Measurements from ENCODE around the gene FTL. TPM values are rescaled to one million over a fixed set of nuclear protein-coding genes. Genes with fewer than 3 reads are reported as not detected.
A peak's percentile ranks its signal among the peaks of the same experiment; 100 is the strongest.

The FTL gene
- total and polyA plus RNA-seq, 2 donors (not counting 3 experiments of a cell fraction or from before 2014, with no cell fraction given), result 1,937 to 2,748 TPM

DNA sequence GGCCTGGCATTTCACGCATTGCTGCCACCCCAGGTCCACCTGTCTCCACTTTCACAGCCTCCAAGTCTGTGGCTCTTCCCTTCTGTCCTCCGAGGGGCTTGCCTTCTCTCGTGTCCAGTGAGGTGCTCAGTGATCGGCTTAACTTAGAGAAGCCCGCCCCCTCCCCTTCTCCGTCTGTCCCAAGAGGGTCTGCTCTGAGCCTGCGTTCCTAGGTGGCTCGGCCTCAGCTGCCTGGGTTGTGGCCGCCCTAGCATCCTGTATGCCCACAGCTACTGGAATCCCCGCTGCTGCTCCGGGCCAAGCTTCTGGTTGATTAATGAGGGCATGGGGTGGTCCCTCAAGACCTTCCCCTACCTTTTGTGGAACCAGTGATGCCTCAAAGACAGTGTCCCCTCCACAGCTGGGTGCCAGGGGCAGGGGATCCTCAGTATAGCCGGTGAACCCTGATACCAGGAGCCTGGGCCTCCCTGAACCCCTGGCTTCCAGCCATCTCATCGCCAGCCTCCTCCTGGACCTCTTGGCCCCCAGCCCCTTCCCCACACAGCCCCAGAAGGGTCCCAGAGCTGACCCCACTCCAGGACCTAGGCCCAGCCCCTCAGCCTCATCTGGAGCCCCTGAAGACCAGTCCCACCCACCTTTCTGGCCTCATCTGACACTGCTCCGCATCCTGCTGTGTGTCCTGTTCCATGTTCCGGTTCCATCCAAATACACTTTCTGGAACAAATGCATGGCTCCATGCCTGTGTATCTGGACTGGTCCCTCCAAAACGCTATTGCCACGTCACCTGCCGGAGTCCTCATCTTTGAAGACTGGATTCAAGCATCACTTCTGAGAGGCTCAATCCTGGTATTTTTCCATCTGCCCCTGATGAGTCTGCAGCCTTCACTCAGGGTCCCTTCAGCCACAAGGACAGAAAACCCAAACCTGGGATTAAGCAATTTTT, 42.3 kb upstream of the FTL start:
- H3K27ac ChIP-seq (ENCODE audit: insufficient read depth, low read depth, low read length), result no peak overlapping the region
- no peak for FAIRE-seq
- H3K9me1 ChIP-seq (replicated peaks; ENCODE audit: control insufficient read depth, extremely low read depth, insufficient read depth, low read length), result no peaks in the 10 kb centered on the region
- no peaks in the 10 kb centered on the region for H3K9me3 ChIP-seq (replicated peaks; ENCODE audit: control insufficient read depth, insufficient read depth, low read length)
- H3K4me1 ChIP-seq (ENCODE audit: control insufficient read depth, extremely low read depth, insufficient read depth, low read length), result peaks cover 2% of the 10 kb centered on the region
- BruUV-seq (replicated peaks), result TSS peak; percentile 85
- H4K20me1 ChIP-seq (replicated peaks; ENCODE audit: control insufficient read depth, extremely low read depth, insufficient read depth, low read length), result no peaks in the 10 kb centered on the region
- intact Hi-C loops (cut with micrococcal nuclease), result no loop called here
- H3K4me2 ChIP-seq (ENCODE audit: insufficient read depth, low read length), result no peak overlapping the region
- no peaks in the 10 kb centered on the region for H3K27me3 ChIP-seq (ENCODE audit: control insufficient read depth in 2 of 2, insufficient read depth in 2 of 2, low read length in 2 of 2)
- no peak overlapping the region for H3K9ac ChIP-seq (replicated peaks; ENCODE audit: extremely low read depth, insufficient read depth, low read length)
- no peak overlapping the region for H2AFZ ChIP-seq (ENCODE audit: low read depth, low read length)
- no peaks in the 10 kb centered on the region for H3K79me2 ChIP-seq (ENCODE audit: control insufficient read depth, insufficient read depth, low read length)
- CTCF ChIA-PET, result no interaction called here
- peaks cover 2 to 31% of the 10 kb centered on the region in 2 experiments for H3K36me3 ChIP-seq (ENCODE audit: control insufficient read depth in 2 of 2, extremely low read depth in 1 of 2, insufficient read depth in 2 of 2, low read length in 2 of 2)
- no peak for TF ChIP-seq POLR2A (IDR thresholded peaks at IDR 0.05; ENCODE audit: low read depth, low read length)
- no peak for TF ChIP-seq POLR2AphosphoS5 (IDR thresholded peaks at IDR 0.05; ENCODE audit: insufficient read depth, low read depth, low read length)
- TF ChIP-seq, protein P1, sequence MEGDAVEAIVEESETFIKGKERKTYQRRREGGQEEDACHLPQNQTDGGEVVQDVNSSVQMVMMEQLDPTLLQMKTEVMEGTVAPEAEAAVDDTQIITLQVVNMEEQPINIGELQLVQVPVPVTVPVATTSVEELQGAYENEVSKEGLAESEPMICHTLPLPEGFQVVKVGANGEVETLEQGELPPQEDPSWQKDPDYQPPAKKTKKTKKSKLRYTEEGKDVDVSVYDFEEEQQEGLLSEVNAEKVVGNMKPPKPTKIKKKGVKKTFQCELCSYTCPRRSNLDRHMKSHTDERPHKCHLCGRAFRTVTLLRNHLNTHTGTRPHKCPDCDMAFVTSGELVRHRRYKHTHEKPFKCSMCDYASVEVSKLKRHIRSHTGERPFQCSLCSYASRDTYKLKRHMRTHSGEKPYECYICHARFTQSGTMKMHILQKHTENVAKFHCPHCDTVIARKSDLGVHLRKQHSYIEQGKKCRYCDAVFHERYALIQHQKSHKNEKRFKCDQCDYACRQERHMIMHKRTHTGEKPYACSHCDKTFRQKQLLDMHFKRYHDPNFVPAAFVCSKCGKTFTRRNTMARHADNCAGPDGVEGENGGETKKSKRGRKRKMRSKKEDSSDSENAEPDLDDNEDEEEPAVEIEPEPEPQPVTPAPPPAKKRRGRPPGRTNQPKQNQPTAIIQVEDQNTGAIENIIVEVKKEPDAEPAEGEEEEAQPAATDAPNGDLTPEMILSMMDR (IDR thresholded peaks at IDR 0.05; ENCODE audit: extremely low read depth in 1 of 2, insufficient read depth in 1 of 2, low read depth in 1 of 2, low read length in 2 of 2), result no peak
- no peak for TF ChIP-seq EZH2 (IDR thresholded peaks at IDR 0.05; ENCODE audit: borderline replicate concordance, low read depth, low read length, severe bottlenecking)
- no peak for TF ChIP-seq FOS (IDR thresholded peaks at IDR 0.05; ENCODE audit: borderline replicate concordance, insufficient read depth, low read length)
- no peak for TF ChIP-seq GATA2 (IDR thresholded peaks at IDR 0.05; ENCODE audit: insufficient read depth, insufficient read length, low read depth, low read length)
- TF ChIP-seq MYC (IDR thresholded peaks at IDR 0.05; ENCODE audit: low read depth, low read length), result no peak
- TF ChIP-seq, protein P2, sequence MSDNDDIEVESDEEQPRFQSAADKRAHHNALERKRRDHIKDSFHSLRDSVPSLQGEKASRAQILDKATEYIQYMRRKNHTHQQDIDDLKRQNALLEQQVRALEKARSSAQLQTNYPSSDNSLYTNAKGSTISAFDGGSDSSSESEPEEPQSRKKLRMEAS (IDR thresholded peaks at IDR 0.05; ENCODE audit: insufficient read depth, insufficient read length), result no peak
- TF ChIP-seq JUN (IDR thresholded peaks at IDR 0.05; ENCODE audit: borderline replicate concordance, insufficient read depth, insufficient read length, low read depth), result no peak
- H3K4me3 ChIP-seq (replicated peaks in 1 of 3; ENCODE audit: insufficient read depth in 1 of 3, low read depth in 1 of 3, low read length in 3 of 3), result no peak overlapping the region
- POLR2A ChIA-PET, result no interaction called here
- dilution Hi-C loops (cut with MboI; ENCODE audit: extremely low pct_ligation_motif_present, low sequenced_read_pairs), result no loop called here
- DNase-seq (ENCODE audit: low read depth, low spot score), result no peak
